ENCODE measurements around the gene CAP1.
A peak's percentile ranks its signal among the peaks of the same experiment; 100 is the strongest.

The CAP1 gene

GRCh38 chr1:40095806-40096205 lies 55.3 kb downstream of the CAP1 start:
- no peak for DNase-seq (ENCODE audit: low read depth in 2 of 2)

GRCh38 chr1:40096646-40096976 lies 56.1 kb downstream of the CAP1 start:
- no peak for DNase-seq (ENCODE audit: low read depth in 2 of 2)

DNA sequence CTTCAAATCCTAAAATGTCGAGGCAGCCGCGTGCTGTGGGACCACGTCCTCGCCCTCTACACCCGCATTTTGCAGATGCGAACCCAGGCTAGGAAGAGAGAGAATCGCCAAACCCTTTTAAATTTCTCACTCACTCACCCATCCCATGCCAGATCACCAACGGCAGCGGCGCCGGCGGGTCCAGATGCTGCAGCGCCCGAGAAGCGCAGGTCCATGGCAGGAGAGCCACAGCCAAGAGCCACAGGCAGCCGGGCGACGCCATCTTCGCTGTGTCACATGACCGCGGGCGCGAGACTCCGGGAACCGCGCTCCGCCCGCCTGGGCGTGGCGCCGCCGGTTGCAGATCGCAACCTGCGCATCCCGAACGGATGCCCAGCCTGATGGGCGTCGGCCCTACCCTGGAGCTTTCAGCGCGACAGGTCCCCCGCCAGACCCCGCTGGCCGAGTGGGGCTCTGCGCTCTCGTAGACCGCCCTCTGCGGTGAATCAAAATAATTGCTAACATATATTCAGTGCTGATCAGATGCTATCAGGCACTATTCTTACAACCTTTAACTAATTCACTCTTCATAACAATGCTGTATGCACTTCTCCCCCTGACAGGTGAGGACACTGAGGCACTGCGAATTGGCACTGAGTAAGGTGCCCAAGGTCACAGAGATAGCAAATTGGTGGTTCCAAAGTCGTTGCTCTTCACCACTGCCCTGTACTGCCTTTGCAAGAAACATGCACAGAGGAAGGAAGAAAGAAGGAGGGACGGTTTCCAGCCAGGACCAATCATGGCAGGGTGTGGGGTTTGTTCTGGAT lies 56.7 kb downstream of the CAP1 start, which contains the start of gene PPT1:
Gene PPT1, minus strand, starts transcription at position 276 of the 806 bp plus-strand sequence. Its CDS starts 14 bp downstream, at position 262.
- peak; percentile 42 to 59 for DNase-seq (ENCODE audit: low read depth in 2 of 2)

GRCh38 chr1:40102038-40102437 lies 61.5 kb downstream of the CAP1 start:
- no peak for DNase-seq (ENCODE audit: low read depth in 2 of 2)

- DNase-seq (ENCODE audit: low read depth in 2 of 2): no peak
These were observed 62.4 kb downstream of the CAP1 start for GRCh38 chr1:40102896-40103295.

- no peak for DNase-seq (ENCODE audit: low read depth in 2 of 2)
These were observed 64.5 kb downstream of the CAP1 start for GRCh38 chr1:40105028-40105427.

DNA sequence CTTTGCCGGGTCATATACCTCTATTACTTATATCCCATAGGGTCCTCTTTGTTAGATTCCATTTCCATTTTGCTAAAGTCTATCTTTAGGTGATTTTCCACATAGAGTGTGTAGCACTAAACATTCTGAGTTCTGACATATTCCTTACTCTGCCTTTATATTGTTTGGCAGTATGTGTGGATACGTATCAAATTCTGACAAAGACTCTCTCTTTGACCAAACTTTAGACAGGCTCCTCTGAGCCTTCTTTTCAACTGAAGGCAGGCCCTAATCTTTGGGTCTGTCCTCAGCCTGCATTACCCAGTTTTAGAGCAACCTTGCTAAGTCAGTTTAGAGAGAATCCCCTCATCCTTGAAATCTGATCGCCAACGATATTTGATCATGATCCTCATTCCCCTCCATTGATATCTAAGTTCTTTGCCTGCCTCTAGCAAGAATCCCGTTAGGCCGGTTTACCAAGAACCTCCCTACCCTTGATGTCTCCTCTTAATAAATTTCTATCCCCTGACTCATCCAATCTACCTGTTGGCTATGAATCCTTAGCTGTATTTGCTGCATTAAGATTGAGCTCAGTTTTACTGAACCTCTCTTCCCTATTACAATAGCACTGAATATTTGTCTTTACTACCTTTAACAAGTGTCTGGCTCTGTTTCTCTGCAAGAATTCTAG lies 66.9 kb downstream of the CAP1 start:
- DNase-seq (ENCODE audit: low read depth in 2 of 2): no peak

DNA sequence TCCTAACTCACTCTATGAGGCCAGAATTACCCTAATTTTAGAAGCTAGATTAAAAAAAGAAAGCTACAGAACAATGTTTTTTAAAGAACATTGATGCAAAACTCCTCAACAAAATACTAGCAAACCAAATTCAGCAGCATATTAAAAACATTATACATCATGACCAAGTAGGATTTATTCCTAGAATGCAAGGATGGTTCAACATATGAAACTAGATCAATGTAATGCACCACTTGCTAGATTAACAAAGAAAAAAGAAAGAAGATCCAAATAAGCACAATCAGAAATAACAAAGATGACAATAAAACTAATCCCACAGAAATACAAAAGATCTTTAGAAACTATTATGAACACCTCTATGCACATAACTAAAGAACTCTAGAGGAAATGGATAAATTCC lies 69.9 kb downstream of the CAP1 start:
- DNase-seq (ENCODE audit: low read depth in 2 of 2): no peak

DNA sequence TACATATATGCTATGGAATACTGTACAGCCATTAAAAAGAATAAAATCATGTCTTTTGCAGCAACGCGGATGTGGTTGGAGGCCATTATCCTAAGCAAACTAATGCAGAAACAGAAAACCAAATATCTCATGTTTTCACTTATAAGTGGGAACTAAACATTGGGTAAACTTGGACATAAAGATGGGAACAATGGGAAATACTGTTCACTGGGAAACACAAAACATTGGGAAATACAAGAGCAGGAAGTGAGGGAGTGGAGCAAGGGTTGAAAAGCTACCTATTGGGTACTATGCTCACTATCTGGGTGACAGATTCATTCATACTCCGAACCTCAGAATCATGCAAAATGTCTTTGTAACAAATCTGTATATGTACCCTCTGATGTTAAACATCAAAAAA lies 73.9 kb downstream of the CAP1 start:
- no peak for DNase-seq (ENCODE audit: low read depth in 2 of 2)

GRCh38 chr1:40120128-40120527 lies 79.6 kb downstream of the CAP1 start:
- no peak for DNase-seq (ENCODE audit: low read depth in 2 of 2)

Data from stimulated activated CD8-positive, alpha-beta memory T cell treated with anti-CD3 and anti-CD28 coated beads, Interleukin-2, amount 100 ng/mL, for 1 hour (primary cell).